Neural crest cell (in vitro differentiated cells): ENCODE data around the gene ZNF217. TPM values are rescaled to one million over a fixed set of nuclear protein-coding genes. Genes with fewer than 3 reads are reported as not detected.
"Not testable (repeated sequence)": the region's sequence is repeated elsewhere in the genome, so short reads cannot be mapped to it uniquely, and the experiment has no call there.

Experiments used
- DNase-seq: peaks from one replicate; pipeline ENCODE4 v3.0.0; 2021; ENCODE audit warnings: low read depth, mixed read lengths, low spot score
- H3K27ac Mint-ChIP-seq: one replicate; pipeline ENCODE4 v1.8.0; 2021; ENCODE audit warnings: mild to moderate bottlenecking, mixed read lengths; ENCODE audit not compliant: unreplicated experiment
- H3K27me3 Mint-ChIP-seq: 2 replicates; pipeline ENCODE4 v1.8.0; 2021; ENCODE audit warnings: low read depth, mild to moderate bottlenecking, mixed read lengths
- H3K36me3 Mint-ChIP-seq: 2 replicates; pipeline ENCODE4 v1.8.0; 2021; ENCODE audit warnings: low read depth, mild to moderate bottlenecking, mixed read lengths
- H3K4me1 Mint-ChIP-seq: 2 replicates; pipeline ENCODE4 v1.8.0; 2021; ENCODE audit warnings: mixed read lengths
- H3K4me3 Mint-ChIP-seq: one replicate; pipeline ENCODE4 v1.8.0; 2021; ENCODE audit warnings: mild to moderate bottlenecking, mixed read lengths
- H3K9me3 Mint-ChIP-seq: 2 replicates; pipeline ENCODE4 v1.8.0; 2021; ENCODE audit warnings: mixed read lengths
- total RNA-seq: library from RNA; stranded (reverse); gene quantifications from 2 replicates; pipeline ENCODE4 v1.2.1, GENCODE V29; 2021
- TF ChIP-seq, protein P1 (sequence below): fragments of 200-600 bp; sonication (generic); conservative IDR thresholded peaks from 2 replicates; pipeline ENCODE4 v1.5.0; 2021; ENCODE audit warnings: antibody characterized with exemption, mild to moderate bottlenecking

ZNF217 gene
- total RNA-seq, 1 donor from 2014 or later = 35.5 TPM

DNA sequence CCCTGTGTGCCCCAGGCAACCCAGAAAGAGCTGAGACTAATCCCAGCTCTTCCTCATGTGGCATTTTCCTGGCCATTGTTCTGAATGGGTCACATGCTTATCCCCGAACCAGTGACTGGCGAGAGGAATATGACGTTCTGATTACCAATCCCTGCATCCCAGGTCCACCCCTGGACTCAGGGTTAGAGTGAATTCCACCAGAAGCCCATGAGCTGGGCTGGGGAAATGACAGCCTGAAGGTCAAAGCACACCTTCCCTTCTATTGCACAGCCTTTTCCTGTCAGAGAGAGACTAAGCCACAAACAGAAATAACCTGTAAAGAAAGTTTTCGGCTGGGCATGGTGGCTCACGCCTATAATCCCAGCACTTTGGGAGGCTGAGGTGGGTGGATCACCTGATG, 70.9 kb downstream of the ZNF217 start:
- TF ChIP-seq, protein P1, sequence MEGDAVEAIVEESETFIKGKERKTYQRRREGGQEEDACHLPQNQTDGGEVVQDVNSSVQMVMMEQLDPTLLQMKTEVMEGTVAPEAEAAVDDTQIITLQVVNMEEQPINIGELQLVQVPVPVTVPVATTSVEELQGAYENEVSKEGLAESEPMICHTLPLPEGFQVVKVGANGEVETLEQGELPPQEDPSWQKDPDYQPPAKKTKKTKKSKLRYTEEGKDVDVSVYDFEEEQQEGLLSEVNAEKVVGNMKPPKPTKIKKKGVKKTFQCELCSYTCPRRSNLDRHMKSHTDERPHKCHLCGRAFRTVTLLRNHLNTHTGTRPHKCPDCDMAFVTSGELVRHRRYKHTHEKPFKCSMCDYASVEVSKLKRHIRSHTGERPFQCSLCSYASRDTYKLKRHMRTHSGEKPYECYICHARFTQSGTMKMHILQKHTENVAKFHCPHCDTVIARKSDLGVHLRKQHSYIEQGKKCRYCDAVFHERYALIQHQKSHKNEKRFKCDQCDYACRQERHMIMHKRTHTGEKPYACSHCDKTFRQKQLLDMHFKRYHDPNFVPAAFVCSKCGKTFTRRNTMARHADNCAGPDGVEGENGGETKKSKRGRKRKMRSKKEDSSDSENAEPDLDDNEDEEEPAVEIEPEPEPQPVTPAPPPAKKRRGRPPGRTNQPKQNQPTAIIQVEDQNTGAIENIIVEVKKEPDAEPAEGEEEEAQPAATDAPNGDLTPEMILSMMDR = no peak
- DNase-seq = no peak
- Mint-ChIP-seq H3K36me3 (no peaks in the 10 kb centered on the region), H3K4me3 (no peak overlapping the region), H3K9me3 (no peaks in the 10 kb centered on the region), H3K27ac (no peak overlapping the region), H3K27me3 (no peaks in the 10 kb centered on the region), H3K4me1 (peaks cover 4% of the 10 kb centered on the region)

DNA sequence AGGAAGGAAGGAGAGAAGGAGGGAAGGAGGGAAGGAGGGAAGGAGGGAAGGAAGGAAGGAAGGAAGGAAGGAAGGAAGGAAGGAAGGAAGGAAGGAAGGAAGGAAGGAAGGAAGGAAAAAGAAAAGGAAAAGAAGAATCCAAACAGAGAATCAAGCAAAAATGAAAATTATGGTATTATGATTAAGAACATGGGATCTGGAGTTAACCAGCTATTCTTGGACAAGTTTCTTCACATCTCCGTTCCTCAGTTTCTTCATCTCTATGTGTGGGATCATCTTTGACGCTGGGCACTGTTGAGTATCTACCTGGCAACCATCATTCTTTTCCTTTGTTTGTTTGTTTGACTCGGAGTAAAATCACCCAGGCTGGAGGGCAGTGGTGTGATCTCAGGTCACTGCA, 71.6 kb downstream of the ZNF217 start:
- Mint-ChIP-seq H3K36me3 (no peaks in the 10 kb centered on the region), H3K27me3 (no peaks in the 10 kb centered on the region)
- no peak for DNase-seq

DNA sequence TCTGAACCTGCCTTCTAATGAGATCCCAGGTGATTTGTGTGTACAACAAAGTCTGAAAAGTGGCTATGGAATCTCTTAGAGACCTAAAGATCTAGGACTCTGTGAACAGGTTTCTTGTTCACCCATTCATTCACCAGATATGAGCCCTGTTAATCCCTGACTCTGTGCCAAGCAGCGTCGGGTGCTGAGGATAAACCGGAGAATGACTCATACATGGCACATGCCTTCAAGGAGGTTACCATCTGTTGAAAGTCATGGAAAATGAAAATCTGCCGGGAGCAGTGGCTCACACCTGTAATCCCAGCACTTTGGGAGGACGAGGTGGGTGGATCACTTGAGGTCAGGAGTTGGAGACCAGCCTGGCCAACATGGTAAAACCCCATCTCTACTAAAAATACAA, 72.2 kb downstream of the ZNF217 start:
- H3K9me3 Mint-ChIP-seq, H3K27ac Mint-ChIP-seq, H3K4me3 Mint-ChIP-seq, H3K27me3 Mint-ChIP-seq, H3K4me1 Mint-ChIP-seq, DNase-seq, H3K36me3 Mint-ChIP-seq: not testable (repeated sequence)

More for the DNA sequence above, 71.6 kb downstream of the ZNF217 start:
- TF ChIP-seq, protein P1 = no peak
- Mint-ChIP-seq H3K9me3 (no peaks in the 10 kb centered on the region), H3K27ac (no peak overlapping the region), H3K4me3 (no peak overlapping the region), H3K4me1 (no peaks in the 10 kb centered on the region)

DNA sequence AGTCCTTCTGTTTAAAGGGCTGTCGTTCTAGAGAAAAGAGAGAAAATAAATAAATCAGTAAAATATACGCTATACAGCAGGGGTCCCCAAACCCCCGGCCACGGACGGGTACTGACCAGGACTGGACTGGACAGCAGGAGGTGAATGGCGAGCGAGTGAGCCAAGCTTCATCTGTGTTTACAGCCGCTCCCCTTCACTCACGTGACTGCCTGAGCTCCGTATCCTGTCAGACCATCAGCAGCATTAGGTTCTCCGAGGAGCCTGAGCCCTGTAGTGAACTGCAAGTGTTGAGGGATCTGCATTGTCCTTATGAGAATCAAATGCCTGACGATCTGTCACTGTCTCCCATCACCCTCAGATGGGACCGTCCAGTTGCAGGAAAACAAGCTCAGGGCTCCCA, 76.5 kb downstream of the ZNF217 start:
- Mint-ChIP-seq H3K27me3 (no peaks in the 10 kb centered on the region), H3K4me1 (no peaks in the 10 kb centered on the region), H3K4me3 (no peak overlapping the region), H3K36me3 (no peaks in the 10 kb centered on the region), H3K9me3 (no peaks in the 10 kb centered on the region), H3K27ac (no peak overlapping the region)
- TF ChIP-seq, protein P1 = no peak
- no peak for DNase-seq
